ENCODE results near the gene GSTT4. TPM values are rescaled to one million over a fixed set of nuclear protein-coding genes. Genes with fewer than 3 reads are reported as not detected.
"Not testable (repeated sequence)": the region's sequence is repeated elsewhere in the genome, so short reads cannot be mapped to it uniquely, and the experiment has no call there.

The GSTT4 gene
- total RNA-seq, 3 donors from 2014 or later: not detected

GRCh38 chr22:23961084-23961771 lies 44.0 kb downstream of the GSTT4 start, which contains the start of gene GSTT2B:
Gene GSTT2B, minus strand, starts transcription at chr22:23961195. Its CDS starts 64 bp downstream, at chr22:23961131.
- not testable (repeated sequence) for H3K4me3 Mint-ChIP-seq; DNase-seq; H3K4me1 Mint-ChIP-seq (ENCODE audit: low read depth); H3K9me3 Mint-ChIP-seq; ATAC-seq; H3K36me3 Mint-ChIP-seq (ENCODE audit: insufficient read depth); H3K27me3 Mint-ChIP-seq (ENCODE audit: low read depth)

- not testable (repeated sequence) for H3K27me3 Mint-ChIP-seq (ENCODE audit: low read depth); H3K4me3 Mint-ChIP-seq; H3K4me1 Mint-ChIP-seq (ENCODE audit: low read depth); H3K9me3 Mint-ChIP-seq; H3K36me3 Mint-ChIP-seq (ENCODE audit: insufficient read depth)
- ATAC-seq: peak; percentile 91 to 94
- DNase-seq: peak; percentile 73
Measured at GRCh38 chr22:23956301-23956900, 48.9 kb downstream of the GSTT4 start.

GRCh38 chr22:23955886-23956285 lies 49.4 kb downstream of the GSTT4 start:
- H3K36me3 Mint-ChIP-seq (ENCODE audit: insufficient read depth); H3K4me3 Mint-ChIP-seq; H3K27me3 Mint-ChIP-seq (ENCODE audit: low read depth); ATAC-seq; H3K4me1 Mint-ChIP-seq (ENCODE audit: low read depth); H3K9me3 Mint-ChIP-seq; DNase-seq: not testable (repeated sequence)

GRCh38 chr22:23954991-23955305 lies 50.3 kb downstream of the GSTT4 start:
- ATAC-seq; H3K9me3 Mint-ChIP-seq; H3K27me3 Mint-ChIP-seq (ENCODE audit: low read depth); H3K4me3 Mint-ChIP-seq; DNase-seq; H3K4me1 Mint-ChIP-seq (ENCODE audit: low read depth); H3K36me3 Mint-ChIP-seq (ENCODE audit: insufficient read depth): not testable (repeated sequence)

GRCh38 chr22:23954193-23954990 lies 50.9 kb downstream of the GSTT4 start:
- not testable (repeated sequence) for H3K4me1 Mint-ChIP-seq (ENCODE audit: low read depth); H3K27me3 Mint-ChIP-seq (ENCODE audit: low read depth); ATAC-seq; H3K36me3 Mint-ChIP-seq (ENCODE audit: insufficient read depth); DNase-seq; H3K4me3 Mint-ChIP-seq; H3K9me3 Mint-ChIP-seq

- not testable (repeated sequence) for H3K36me3 Mint-ChIP-seq (ENCODE audit: insufficient read depth); H3K9me3 Mint-ChIP-seq; H3K4me1 Mint-ChIP-seq (ENCODE audit: low read depth); DNase-seq; H3K27me3 Mint-ChIP-seq (ENCODE audit: low read depth); ATAC-seq; H3K4me3 Mint-ChIP-seq
Measured at GRCh38 chr22:23953485-23953884, 51.8 kb downstream of the GSTT4 start.

GRCh38 chr22:23952794-23953405 lies 52.4 kb downstream of the GSTT4 start:
- not testable (repeated sequence) for H3K27me3 Mint-ChIP-seq (ENCODE audit: low read depth); H3K9me3 Mint-ChIP-seq; DNase-seq; H3K4me1 Mint-ChIP-seq (ENCODE audit: low read depth); H3K4me3 Mint-ChIP-seq; ATAC-seq; H3K36me3 Mint-ChIP-seq (ENCODE audit: insufficient read depth)

GRCh38 chr22:23951383-23951782 lies 53.9 kb downstream of the GSTT4 start:
- H3K4me3 Mint-ChIP-seq; DNase-seq; H3K9me3 Mint-ChIP-seq; H3K36me3 Mint-ChIP-seq (ENCODE audit: insufficient read depth); H3K4me1 Mint-ChIP-seq (ENCODE audit: low read depth); H3K27me3 Mint-ChIP-seq (ENCODE audit: low read depth); ATAC-seq: not testable (repeated sequence)

GRCh38 chr22:23949764-23950163 lies 55.5 kb downstream of the GSTT4 start:
- H3K36me3 Mint-ChIP-seq (ENCODE audit: insufficient read depth); H3K27me3 Mint-ChIP-seq (ENCODE audit: low read depth); H3K9me3 Mint-ChIP-seq; DNase-seq; ATAC-seq; H3K4me1 Mint-ChIP-seq (ENCODE audit: low read depth); H3K4me3 Mint-ChIP-seq: not testable (repeated sequence)

Other genes starting within 250 kb of the GSTT4 start
- under 1 TPM in 2 of 3 donors, not detected in 1; 0.11 to 0.30 TPM for gene C22orf15, start 242.5 kb downstream of the GSTT4 start, total RNA-seq
- gene CHCHD10, start 237.5 kb downstream of the GSTT4 start, total RNA-seq: 100 to 1,000 TPM; 113 to 204 (median 187) TPM
- 1 to 10 TPM in 1 of 3 donors, under 1 TPM in 2; 0.65 to 2.2 (median 0.69) TPM for gene MMP11, start 232.6 kb downstream of the GSTT4 start, total RNA-seq
- gene SMARCB1, start 218.5 kb downstream of the GSTT4 start, total RNA-seq: 100 to 1,000 TPM; 105 to 128 (median 109) TPM
- gene DERL3, start 166.4 kb downstream of the GSTT4 start, total RNA-seq: 1 to 10 TPM; 5.7 to 7.1 (median 6.9) TPM
- gene SLC2A11, start 147.6 kb downstream of the GSTT4 start, total RNA-seq: 1 to 10 TPM; 2.0 to 3.3 (median 2.4) TPM
- gene MIF, start 111.1 kb downstream of the GSTT4 start, total RNA-seq: 1,000 to 10,000 TPM; 1,069 to 1,172 (median 1,160) TPM
- gene GSTT2B, start 44.3 kb downstream of the GSTT4 start, total RNA-seq: not detected
- gene DDTL, start 38.6 kb downstream of the GSTT4 start, total RNA-seq: 1 to 10 TPM in 2 of 3 donors, not detected in 1; 2.2 to 3.0 TPM
- gene DDT, start 31.0 kb downstream of the GSTT4 start, total RNA-seq: 100 to 1,000 TPM in 1 of 3 donors, 10 to 100 TPM in 2; 74.2 to 107 (median 85.1) TPM
- gene GSTT2, start 25.3 kb downstream of the GSTT4 start, total RNA-seq: not detected
- 10 to 100 TPM; 61.5 to 69.7 (median 67.0) TPM for gene CABIN1, start 5.9 kb upstream of the GSTT4 start, total RNA-seq
- gene SUSD2, start 176.0 kb upstream of the GSTT4 start, total RNA-seq: 1 to 10 TPM; 1.2 to 1.7 (median 1.6) TPM
- under 1 TPM in 2 of 3 donors, not detected in 1; 0.11 to 0.19 TPM for gene GGT5, start 239.6 kb upstream of the GSTT4 start, total RNA-seq

Data from activated T-cell treated with anti-CD3 and anti-CD28 coated beads, Interleukin-2, amount 50 U/mL, for 4 hours (primary cell).